ENCODE measurements around the gene USP24. TPM values are rescaled to one million over a fixed set of nuclear protein-coding genes. Genes with fewer than 3 reads are reported as not detected.

Gene USP24
- total RNA-seq, 6 experiments from 2014 or later, result 19.9 to 28.0 (median 21.9) TPM

- H3K27me3 ChIP-seq, result no peaks in the 10 kb centered on the region
- no peak overlapping the region for H3K4me3 ChIP-seq
- ATAC-seq (peak; percentile 66 to 77 (median 74)), DNase-seq (no peak)
- intact Hi-C loops (cut with DNase I), result no loop called here
- TF ChIP-seq, protein P1, sequence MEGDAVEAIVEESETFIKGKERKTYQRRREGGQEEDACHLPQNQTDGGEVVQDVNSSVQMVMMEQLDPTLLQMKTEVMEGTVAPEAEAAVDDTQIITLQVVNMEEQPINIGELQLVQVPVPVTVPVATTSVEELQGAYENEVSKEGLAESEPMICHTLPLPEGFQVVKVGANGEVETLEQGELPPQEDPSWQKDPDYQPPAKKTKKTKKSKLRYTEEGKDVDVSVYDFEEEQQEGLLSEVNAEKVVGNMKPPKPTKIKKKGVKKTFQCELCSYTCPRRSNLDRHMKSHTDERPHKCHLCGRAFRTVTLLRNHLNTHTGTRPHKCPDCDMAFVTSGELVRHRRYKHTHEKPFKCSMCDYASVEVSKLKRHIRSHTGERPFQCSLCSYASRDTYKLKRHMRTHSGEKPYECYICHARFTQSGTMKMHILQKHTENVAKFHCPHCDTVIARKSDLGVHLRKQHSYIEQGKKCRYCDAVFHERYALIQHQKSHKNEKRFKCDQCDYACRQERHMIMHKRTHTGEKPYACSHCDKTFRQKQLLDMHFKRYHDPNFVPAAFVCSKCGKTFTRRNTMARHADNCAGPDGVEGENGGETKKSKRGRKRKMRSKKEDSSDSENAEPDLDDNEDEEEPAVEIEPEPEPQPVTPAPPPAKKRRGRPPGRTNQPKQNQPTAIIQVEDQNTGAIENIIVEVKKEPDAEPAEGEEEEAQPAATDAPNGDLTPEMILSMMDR (IDR thresholded peaks at IDR 0.05), result no peak
- no peak for TF ChIP-seq POLR2A (IDR thresholded peaks at IDR 0.05)
- peaks cover 0 to 19% (median 6%) of the 10 kb centered on the region in 4 donors for H3K36me3 ChIP-seq
- 54% methylated on average over 2 of the region's 2 CpGs for WGBS (ENCODE audit: insufficient coverage, low coverage, low lambda C conversion rate, missing lambda C conversion rate)
- H3K4me1 ChIP-seq, result no peaks in the 10 kb centered on the region
- no peak overlapping the region for H3K27ac ChIP-seq
- no peaks in the 10 kb centered on the region for H3K9me3 ChIP-seq
These were observed 64.1 kb downstream of the USP24 start for GRCh38 chr1:55150880-55151588.

DNA sequence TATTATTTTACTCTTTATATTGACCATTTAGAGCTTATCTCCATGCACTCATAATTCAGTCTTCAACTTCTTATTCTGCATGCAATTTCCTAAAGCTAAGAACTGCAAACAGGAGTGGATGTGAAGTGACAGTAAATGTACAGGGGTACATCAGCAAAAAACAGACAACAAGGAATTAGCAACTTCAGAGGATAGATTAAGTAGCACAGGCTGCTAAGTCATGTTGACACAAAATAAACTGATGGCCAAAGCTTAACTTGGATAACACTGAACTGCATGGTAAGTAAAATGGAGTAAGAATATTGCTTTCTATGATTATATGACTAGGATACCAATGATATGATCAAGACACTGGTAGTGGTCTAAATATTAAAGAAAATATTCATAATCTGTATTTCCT, 66.5 kb downstream of the USP24 start:
- ATAC-seq, result no peak
- no peak for TF ChIP-seq POLR2A (IDR thresholded peaks at IDR 0.05)
- TF ChIP-seq, protein P1 (IDR thresholded peaks at IDR 0.05), result no peak
- intact Hi-C loops (cut with DNase I), result no loop called here

DNA sequence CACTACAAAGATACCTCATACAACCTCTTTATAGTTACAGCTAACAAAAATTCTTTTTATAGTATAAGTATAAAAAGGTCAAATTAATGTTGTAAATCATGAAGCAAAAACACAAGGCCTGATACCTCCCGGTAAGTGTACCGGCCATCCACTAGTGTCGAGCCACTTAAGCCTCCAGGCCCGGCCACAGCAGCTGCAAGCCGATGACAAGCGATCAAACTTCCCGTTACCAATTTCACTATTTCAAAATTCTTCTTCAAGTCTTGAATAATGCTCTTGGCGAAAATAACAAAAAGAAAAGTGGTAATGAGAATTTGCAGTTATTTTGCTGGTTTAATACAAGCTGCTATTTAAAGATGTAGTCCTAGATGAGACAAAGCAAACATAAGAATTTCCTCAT, 67.6 kb downstream of the USP24 start:
- DNase-seq (no peak), ATAC-seq (peak in 1 of 4 donors; percentile 28)
- peaks cover 0 to 34% (median 8%) of the 10 kb centered on the region in 4 donors for H3K36me3 ChIP-seq
- no peak for TF ChIP-seq POLR2A (IDR thresholded peaks at IDR 0.05)
- TF ChIP-seq, protein P1 (IDR thresholded peaks at IDR 0.05), result no peak
- no peaks in the 10 kb centered on the region for H3K4me1 ChIP-seq
- 65% methylated on average over 8 of the region's 8 CpGs for WGBS (ENCODE audit: insufficient coverage, low coverage, low lambda C conversion rate, missing lambda C conversion rate)
- H3K4me3 ChIP-seq, result no peak overlapping the region
- intact Hi-C loops (cut with DNase I), result no loop called here
- no peaks in the 10 kb centered on the region for H3K27me3 ChIP-seq
- H3K27ac ChIP-seq, result no peak overlapping the region
- H3K9me3 ChIP-seq, result no peaks in the 10 kb centered on the region

More for the DNA sequence above, 66.5 kb downstream of the USP24 start:
- no peaks in the 10 kb centered on the region for H3K27me3 ChIP-seq
- DNase-seq, result no peak
- no peak overlapping the region for H3K4me3 ChIP-seq
- no peaks in the 10 kb centered on the region for H3K4me1 ChIP-seq
- no peak overlapping the region for H3K27ac ChIP-seq
- H3K9me3 ChIP-seq, result no peaks in the 10 kb centered on the region
- peaks cover 0 to 24% (median 8%) of the 10 kb centered on the region in 4 donors for H3K36me3 ChIP-seq

DNA sequence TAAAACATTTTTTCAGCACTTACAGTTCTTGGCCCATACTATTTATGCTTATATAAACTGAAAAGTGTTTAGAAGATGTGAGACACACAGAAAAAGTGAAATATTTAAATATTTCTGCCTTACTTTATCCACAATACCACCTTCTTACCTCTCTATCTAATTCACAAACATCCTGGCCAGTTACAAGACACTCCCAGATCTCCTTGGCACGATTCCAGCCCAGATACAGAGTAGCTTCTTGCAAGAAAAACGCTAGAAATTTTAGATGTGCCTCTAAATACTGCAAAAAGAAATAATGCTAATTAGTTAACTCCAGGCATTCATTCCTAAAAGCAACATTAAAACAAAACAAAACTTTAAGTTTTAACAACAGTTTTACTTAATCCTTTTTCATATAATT, 68.4 kb downstream of the USP24 start:
- 44% methylated on average over 2 of the region's 2 CpGs for WGBS (ENCODE audit: insufficient coverage, low coverage, low lambda C conversion rate, missing lambda C conversion rate)
- TF ChIP-seq, protein P1 (IDR thresholded peaks at IDR 0.05), result no peak
- no peak for TF ChIP-seq POLR2A (IDR thresholded peaks at IDR 0.05)
- ATAC-seq (no peak), DNase-seq (no peak)
- Histone ChIP-seq H3K36me3 (peaks cover 0 to 37% (median 8%) of the 10 kb centered on the region in 4 donors), H3K27ac (no peak overlapping the region), H3K9me3 (no peaks in the 10 kb centered on the region), H3K4me3 (no peak overlapping the region), H3K27me3 (no peaks in the 10 kb centered on the region), H3K4me1 (no peaks in the 10 kb centered on the region)
- intact Hi-C loops (cut with DNase I), result no loop called here
